GM12865 (cell line): ENCODE measurements around the gene CDC42.
"Not testable (repeated sequence)": the region's sequence is repeated elsewhere in the genome, so short reads cannot be mapped to it uniquely, and the experiment has no call there.

Source experiments
- DNase-seq: peaks from one replicate; pipeline ENCODE4 v3.0.0; 2010; ENCODE audit warnings: low read depth
- H3K4me3 ChIP-seq: 2 replicates; pipeline ENCODE4 v1.5.1; 2011; ENCODE audit warnings: mild to moderate bottlenecking, low read depth, low read length, control low read depth
- TF ChIP-seq, protein P1 (sequence below): IDR thresholded peaks from 2 replicates; pipeline ENCODE4 v1.5.1; 2011; ENCODE audit warnings: low read length, control low read depth, low read depth, inconsistent platforms; ENCODE audit not compliant: insufficient read depth; ENCODE audit errors: missing control alignments

CDC42 gene

GRCh38 chr1:22080191-22080590 is 27.7 kb downstream of the CDC42 start:
- TF ChIP-seq, protein P1, sequence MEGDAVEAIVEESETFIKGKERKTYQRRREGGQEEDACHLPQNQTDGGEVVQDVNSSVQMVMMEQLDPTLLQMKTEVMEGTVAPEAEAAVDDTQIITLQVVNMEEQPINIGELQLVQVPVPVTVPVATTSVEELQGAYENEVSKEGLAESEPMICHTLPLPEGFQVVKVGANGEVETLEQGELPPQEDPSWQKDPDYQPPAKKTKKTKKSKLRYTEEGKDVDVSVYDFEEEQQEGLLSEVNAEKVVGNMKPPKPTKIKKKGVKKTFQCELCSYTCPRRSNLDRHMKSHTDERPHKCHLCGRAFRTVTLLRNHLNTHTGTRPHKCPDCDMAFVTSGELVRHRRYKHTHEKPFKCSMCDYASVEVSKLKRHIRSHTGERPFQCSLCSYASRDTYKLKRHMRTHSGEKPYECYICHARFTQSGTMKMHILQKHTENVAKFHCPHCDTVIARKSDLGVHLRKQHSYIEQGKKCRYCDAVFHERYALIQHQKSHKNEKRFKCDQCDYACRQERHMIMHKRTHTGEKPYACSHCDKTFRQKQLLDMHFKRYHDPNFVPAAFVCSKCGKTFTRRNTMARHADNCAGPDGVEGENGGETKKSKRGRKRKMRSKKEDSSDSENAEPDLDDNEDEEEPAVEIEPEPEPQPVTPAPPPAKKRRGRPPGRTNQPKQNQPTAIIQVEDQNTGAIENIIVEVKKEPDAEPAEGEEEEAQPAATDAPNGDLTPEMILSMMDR = no peak
- DNase-seq = peak; percentile 32
- no peak overlapping the region for H3K4me3 ChIP-seq

DNA sequence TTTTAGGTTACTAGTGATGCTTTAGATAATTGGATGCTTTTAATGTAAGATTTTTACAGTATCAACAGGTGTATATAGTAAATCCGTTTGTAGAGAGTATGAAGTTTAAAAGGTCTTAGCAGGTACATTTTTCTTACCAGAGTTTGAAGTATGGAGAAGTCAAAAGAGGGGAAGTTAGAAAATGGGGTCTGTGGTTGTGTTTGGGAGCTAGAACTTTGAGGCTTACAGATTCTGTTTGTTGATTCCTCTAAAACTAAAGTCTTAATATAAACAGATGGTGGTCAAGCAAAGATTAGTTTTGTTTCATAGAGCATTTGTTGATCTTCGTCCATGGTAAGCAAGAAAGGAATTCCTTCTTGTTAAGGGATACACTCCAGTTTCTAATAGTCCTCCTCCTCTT is 35.8 kb downstream of the CDC42 start:
- TF ChIP-seq, protein P1 = no peak
- no peak overlapping the region for H3K4me3 ChIP-seq
- no peak for DNase-seq

GRCh38 chr1:22089134-22089571 is 36.6 kb downstream of the CDC42 start:
- DNase-seq = peak; percentile 68
- H3K4me3 ChIP-seq = no peak overlapping the region
- TF ChIP-seq, protein P1 = no peak

DNA sequence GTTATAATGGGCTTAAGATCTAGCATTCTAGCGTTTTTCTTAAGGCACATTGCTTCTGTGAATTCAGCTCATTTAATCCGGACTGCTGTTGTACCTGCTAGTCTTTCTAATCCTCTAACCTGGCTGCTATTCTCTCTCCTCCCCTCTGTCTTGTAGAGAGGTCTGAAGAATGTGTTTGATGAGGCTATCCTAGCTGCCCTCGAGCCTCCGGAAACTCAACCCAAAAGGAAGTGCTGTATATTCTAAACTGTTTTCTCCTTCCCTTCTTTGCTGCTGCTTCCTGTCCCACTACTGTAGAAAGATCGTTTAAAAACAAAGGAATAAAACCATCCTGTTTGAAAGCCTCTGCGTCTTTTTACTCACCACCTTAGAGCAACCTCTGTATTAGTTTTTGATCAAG is 37.3 kb downstream of the CDC42 start:
- H3K4me3 ChIP-seq = no peak overlapping the region
- TF ChIP-seq, protein P1 = no peak
- DNase-seq = no peak

- no peak for DNase-seq
- TF ChIP-seq, protein P1 = no peak
- H3K4me3 ChIP-seq = no peak overlapping the region
Measured at GRCh38 chr1:22090867-22091266, 38.4 kb downstream of the CDC42 start.

- not testable (repeated sequence) for H3K4me3 ChIP-seq
- DNase-seq = peak; percentile 82
Measured at GRCh38 chr1:22092026-22092768, 39.7 kb downstream of the CDC42 start.

- DNase-seq = no peak
- TF ChIP-seq, protein P1 = no peak
- no peak overlapping the region for H3K4me3 ChIP-seq
Measured at GRCh38 chr1:22093513-22093912, 41.0 kb downstream of the CDC42 start.
